Subcutaneous adipose tissue (tissue), 4 donors: ENCODE measurements around the gene ORC5. TPM values are rescaled to one million over a fixed set of nuclear protein-coding genes. Genes with fewer than 3 reads are reported as not detected.

Experiments
- CTCF ChIP-seq: fragments of 450-650 bp; IDR thresholded peaks from one replicate; pipeline ENCODE4 v1.5.1; 2016; ENCODE audit warnings: low read depth, mild to moderate bottlenecking, control low read depth, antibody characterized with exemption, moderate library complexity
- total RNA-seq, 4 donors: library from RNA; depleted of rRNA; stranded (reverse); fragments of >200 nt; gene quantifications; one replicate each; pipeline ENCODE4 v1.1.0, GENCODE V29; 2016

Gene ORC5
- total RNA-seq, 4 donors from 2014 or later: 9.8 to 26.7 (median 13.3) TPM

GRCh38 chr7:104241135-104241534 is 33.3 kb upstream of the ORC5 start:
- no peak for TF ChIP-seq CTCF

- TF ChIP-seq CTCF: no peak
These were observed 32.6 kb upstream of the ORC5 start for GRCh38 chr7:104240401-104240800.

DNA sequence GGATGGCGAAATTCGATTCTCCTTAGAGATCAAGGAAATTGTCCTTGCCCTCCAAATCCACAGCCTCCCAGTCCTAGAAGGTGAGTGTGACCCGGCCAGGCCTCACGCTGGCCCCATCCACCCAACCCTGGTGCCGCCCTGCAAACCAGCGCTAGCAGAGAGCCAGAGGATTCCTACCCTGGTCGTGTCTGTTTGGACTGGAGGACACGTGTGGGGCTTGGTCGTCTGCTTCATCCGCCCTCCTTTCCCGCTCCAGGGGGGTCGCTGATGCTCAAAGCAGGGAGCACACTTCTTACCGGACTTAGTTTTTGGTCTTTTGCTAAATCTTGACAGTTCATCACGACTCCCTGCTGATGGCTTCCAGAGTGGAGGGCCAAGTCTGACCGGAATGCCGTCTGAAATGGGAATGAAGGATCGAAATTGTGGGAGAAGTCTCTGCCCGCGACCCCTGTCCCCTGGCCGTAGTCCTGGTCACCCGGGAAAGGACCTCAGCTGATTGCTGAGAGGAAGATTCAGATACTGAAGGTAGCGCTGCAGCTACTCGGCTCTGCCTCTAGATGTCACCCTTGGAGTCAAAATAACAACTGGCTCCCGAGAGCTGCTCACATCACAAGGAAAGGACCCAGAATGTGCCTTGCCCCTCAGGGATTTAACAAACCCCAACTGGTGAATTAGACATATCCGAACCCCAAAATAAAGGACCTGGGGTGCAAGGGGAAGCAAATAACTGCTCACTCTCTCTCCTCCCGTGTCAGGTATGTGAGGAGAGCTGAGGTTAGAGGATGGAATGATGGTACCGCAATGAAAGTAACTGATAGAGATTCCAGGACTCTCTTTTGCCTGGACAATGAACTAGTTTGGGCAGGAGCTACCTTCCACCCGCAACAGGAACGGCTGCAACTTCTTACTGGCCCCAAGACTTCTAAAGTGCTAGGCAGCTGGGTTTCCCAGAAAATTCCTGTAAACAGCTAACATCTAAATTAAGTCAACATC is 23.5 kb upstream of the ORC5 start:
- TF ChIP-seq CTCF: no peak

DNA sequence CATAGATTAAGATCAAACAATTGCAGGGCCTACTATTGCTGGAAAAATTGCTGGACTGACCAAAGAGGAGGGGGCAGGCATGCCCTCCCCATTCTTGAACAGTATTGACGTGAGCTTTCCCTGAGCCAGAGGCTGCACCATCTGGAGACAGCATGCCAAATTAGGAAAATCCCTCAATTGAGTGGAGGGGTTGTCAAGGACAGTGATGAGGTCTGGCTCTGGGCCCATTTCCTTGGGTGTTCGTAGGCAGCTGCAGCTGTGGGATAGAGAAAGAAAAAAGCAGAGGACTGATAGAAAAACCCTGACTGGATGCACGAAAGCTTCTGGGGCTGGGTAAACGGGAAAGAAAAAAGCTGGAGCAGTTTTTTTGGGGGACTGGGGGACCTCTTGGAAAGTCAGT is 22.8 kb upstream of the ORC5 start:
- TF ChIP-seq CTCF: no peak

DNA sequence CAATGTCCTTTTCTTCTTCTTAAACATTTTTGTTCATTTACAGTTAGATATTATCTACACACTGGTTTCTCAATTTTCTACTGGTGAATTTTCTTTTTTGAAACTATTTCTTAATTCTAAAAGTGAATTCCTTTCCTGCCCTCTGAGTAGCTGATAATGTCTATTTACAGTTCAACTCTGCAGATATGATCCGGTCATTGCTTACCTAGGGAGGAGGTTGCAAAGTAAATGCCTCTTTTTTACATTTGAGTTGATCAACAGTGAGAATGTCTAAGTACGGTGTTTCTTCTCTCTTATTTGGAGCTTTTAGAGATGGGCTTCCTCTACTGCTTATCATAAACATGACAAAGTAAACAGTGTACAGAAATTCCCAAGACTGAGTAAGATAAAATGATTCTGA is 20.6 kb upstream of the ORC5 start:
- no peak for TF ChIP-seq CTCF

GRCh38 chr7:104225451-104225850 is 17.6 kb upstream of the ORC5 start:
- TF ChIP-seq CTCF: no peak

GRCh38 chr7:104217620-104218019 is 9.8 kb upstream of the ORC5 start:
- TF ChIP-seq CTCF: no peak
